GM18873 (cell line): Measurements from ENCODE around the gene CHST4.
"Not testable (repeated sequence)": the region's sequence is repeated elsewhere in the genome, so short reads cannot be mapped to it uniquely, and the experiment has no call there.

Experiments
- ATAC-seq: cut with Tn5 transposase; IDR thresholded peaks from one replicate; pipeline ENCODE4 v1.9.1; 2021; ENCODE audit warnings: mild to moderate bottlenecking, moderate library complexity, moderate number of reproducible peaks; ENCODE audit not compliant: unreplicated experiment, low FRiP score

CHST4 gene

GRCh38 chr16:71567931-71568330 lies 41.7 kb downstream of the CHST4 start:
- ATAC-seq = no peak

DNA sequence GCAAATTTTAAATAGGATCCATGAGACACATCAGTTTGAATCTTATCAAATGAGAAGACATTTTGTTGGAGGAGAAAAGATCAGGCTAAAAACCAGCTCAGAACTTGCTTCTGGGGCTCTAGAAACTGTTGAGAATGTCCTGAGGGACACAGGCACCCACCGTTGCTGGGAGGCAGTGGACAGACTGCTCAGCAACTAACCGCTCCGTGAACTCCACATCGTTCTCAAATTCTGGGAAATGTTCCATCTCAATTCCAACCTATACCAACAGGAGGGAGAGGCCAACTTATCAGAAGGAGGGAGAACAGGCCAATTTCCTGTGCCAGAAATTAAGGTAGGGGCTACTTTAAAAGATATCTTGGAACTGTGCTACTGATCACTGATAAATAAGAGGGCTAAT lies 42.3 kb downstream of the CHST4 start:
- ATAC-seq = no peak

DNA sequence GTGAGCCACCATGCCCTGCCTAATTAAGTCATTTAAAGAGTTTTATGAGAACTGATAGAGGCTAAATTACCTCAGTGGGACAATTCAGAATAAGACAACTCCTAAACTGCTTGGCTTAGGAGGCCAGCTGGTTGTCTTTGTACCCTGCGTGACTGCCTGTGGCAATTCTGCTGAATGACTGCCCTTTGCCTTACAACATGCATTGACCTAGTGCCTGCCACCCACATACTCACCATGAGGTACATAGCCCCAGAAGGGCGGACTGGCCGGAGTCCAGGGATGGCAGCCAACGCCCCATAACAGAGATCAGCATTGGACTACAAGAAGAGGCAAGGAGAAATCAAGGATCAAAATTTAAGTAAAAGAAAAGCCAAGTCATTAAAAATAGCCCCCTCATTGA lies 43.4 kb downstream of the CHST4 start:
- no peak for ATAC-seq

GRCh38 chr16:71570144-71570543 lies 43.9 kb downstream of the CHST4 start:
- no peak for ATAC-seq

- ATAC-seq = no peak
These were observed 46.4 kb downstream of the CHST4 start for GRCh38 chr16:71572497-71573116.

- no peak for ATAC-seq
These were observed 47.3 kb downstream of the CHST4 start for GRCh38 chr16:71573387-71574094.

DNA sequence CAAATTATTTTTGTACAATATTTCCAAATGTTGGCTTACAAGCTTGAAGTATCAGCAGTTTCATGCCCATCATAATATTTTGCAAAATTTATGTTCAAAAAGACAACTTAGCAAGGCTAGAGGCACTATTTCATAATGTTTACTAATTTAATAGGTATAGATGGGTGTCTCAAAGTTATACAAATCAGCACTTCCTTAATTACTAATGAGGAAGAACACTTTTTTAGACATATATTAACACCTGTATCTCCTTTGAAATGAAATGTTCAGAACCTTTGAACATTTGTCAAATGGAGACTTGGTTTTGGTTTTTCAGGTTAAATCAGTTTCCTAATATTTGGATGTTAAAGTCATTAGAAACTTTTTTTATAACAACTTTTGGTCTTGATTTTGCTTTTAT lies 48.5 kb downstream of the CHST4 start:
- no peak for ATAC-seq

DNA sequence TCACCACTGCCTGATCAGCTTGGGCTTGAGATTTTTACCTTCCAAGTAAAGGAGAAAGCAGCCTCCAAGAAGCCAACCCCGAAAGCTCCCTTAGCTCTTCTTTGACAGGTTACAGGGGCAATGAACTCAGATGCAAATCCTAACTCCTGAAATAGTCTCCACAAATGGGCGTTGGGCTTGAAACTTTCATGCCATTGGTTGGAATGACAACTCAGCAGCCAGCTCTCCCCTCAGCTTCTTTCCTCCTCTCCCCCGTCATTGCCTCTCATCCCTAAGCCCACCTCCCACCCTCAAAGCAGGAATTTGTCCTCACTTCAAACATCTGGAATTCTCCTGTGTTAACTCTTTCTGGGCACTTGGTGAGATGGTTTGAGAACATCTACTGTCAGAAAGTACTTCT lies 50.7 kb downstream of the CHST4 start, which contains the start of gene TAT:
TAT (minus strand) TSS at position 122 of the 400 bp plus-strand sequence. CDS start 677 bp downstream, outside the sequence.
- ATAC-seq = no peak

- not testable (repeated sequence) for ATAC-seq
These were observed 56.3 kb downstream of the CHST4 start for GRCh38 chr16:71582553-71582848.

DNA sequence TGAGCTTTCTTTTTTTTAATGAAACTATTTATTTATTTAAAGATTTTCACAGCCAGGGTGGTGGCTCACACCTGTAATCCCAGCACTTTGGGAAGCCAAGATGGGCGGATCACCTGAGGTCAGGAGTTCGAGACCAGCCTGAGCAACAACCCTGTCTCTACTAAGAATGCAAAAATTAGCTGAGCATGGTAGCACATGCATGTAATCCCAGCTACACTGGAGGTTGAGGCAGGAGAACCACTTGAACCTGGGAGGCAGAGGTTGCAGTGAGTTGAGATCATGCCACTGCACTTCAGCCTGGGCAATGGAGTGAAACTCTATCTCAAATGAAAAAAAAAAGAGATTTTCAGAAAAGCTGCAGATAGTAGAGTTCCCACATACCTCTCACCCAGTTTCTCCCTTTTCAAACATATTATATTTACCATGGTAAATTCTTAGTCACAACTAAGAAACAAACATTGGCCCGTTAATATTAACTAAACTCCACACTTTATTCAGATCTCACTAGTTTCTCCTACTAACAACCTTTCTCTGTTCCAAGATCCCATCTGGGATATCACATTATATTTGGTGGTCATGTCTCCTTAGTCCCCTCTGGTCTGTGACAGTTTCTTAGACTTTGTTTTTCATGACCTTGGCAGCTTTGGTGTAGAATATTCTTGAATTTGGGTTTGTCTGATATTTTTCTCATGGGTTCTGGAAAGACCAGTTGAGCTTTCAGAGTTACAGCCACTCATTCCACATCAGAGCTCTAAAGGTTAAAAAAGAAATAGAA lies 58.5 kb downstream of the CHST4 start:
- ATAC-seq = no peak

- ATAC-seq = no peak
These were observed 59.1 kb downstream of the CHST4 start for GRCh38 chr16:71585318-71585703.
